Hepatocyte (in vitro differentiated cells): ENCODE data around the gene HPS5. TPM values are rescaled to one million over a fixed set of nuclear protein-coding genes. Genes with fewer than 3 reads are reported as not detected.

Experiments used
- DNase-seq: peaks from one replicate; pipeline ENCODE4 v3.0.0-alpha.2; 2016; ENCODE audit warnings: low spot score
- H2AFZ ChIP-seq: fragments of 200-600 bp; sonication (generic); 2 replicates; pipeline ENCODE4 v1.6.0; 2016; ENCODE audit warnings: antibody characterized with exemption, mild to moderate bottlenecking
- H3K27ac ChIP-seq: fragments of 200-600 bp; sonication (generic); 2 replicates; pipeline ENCODE4 v1.5.1; 2016; ENCODE audit warnings: mild to moderate bottlenecking
- H3K27me3 ChIP-seq: fragments of 200-600 bp; sonication (generic); 2 replicates; pipeline ENCODE4 v1.6.1; 2016
- H3K36me3 ChIP-seq: fragments of 200-600 bp; sonication (generic); replicated peaks from 2 replicates; pipeline ENCODE4 v1.5.1; 2016; ENCODE audit warnings: low read depth; ENCODE audit not compliant: insufficient read depth
- H3K4me1 ChIP-seq: fragments of 200-600 bp; sonication (generic); 2 replicates; pipeline ENCODE4 v1.5.1; 2016; ENCODE audit warnings: mild to moderate bottlenecking, moderate library complexity; ENCODE audit not compliant: insufficient read depth
- H3K4me2 ChIP-seq: fragments of 200-600 bp; sonication (generic); 2 replicates; pipeline ENCODE4 v1.6.0; 2016
- H3K4me3 ChIP-seq: fragments of 200-600 bp; sonication (generic); 2 replicates; pipeline ENCODE4 v1.5.1; 2016; ENCODE audit warnings: mild to moderate bottlenecking
- H3K79me2 ChIP-seq: fragments of 200-600 bp; sonication (generic); 2 replicates; pipeline ENCODE4 v1.6.0; 2017; ENCODE audit warnings: mild to moderate bottlenecking
- H3K9me2 ChIP-seq: fragments of 200-600 bp; sonication (generic); replicated peaks from 2 replicates; pipeline ENCODE4 v1.6.0; 2017; ENCODE audit warnings: mild to moderate bottlenecking; ENCODE audit not compliant: insufficient read depth
- H3K9me3 ChIP-seq: fragments of 200-600 bp; sonication (generic); 2 replicates; pipeline ENCODE4 v1.5.1; 2016; ENCODE audit warnings: low read depth, mild to moderate bottlenecking
- H4K20me1 ChIP-seq: fragments of 200-600 bp; sonication (generic); 2 replicates; pipeline ENCODE4 v1.6.0; 2016; ENCODE audit warnings: mild to moderate bottlenecking; ENCODE audit not compliant: insufficient read depth, poor library complexity, severe bottlenecking
- EZH2 ChIP-seq: fragments of 200-600 bp; sonication (generic); IDR thresholded peaks from 2 replicates; pipeline ENCODE4 v1.6.1; 2016; ENCODE audit warnings: antibody characterized with exemption, mild to moderate bottlenecking, borderline replicate concordance
- EZH2phosphoT487 ChIP-seq: fragments of 200-600 bp; sonication (generic); IDR thresholded peaks from one replicate; pipeline ENCODE4 v1.6.1; 2018; ENCODE audit warnings: antibody characterized with exemption, mild to moderate bottlenecking, low read depth, moderate library complexity; ENCODE audit not compliant: unreplicated experiment, severe bottlenecking
- WGBS: methylation state at CpG from one replicate; pipeline ENCODE4 v1.1.6; 2016; ENCODE audit warnings: low lambda C conversion rate; ENCODE audit errors: missing lambda C conversion rate; 5-methylcytosine and 5-hydroxymethylcytosine counted together
- polyA plus RNA-seq: library from polyadenylated mRNA; unstranded; fragments of >200 nt; fragmentation: Nextera tagmentation; extraction: Ambion mirVana; gene quantifications from 2 replicates; pipeline ENCODE4 v1.2.1, GENCODE V29; 2016
- total RNA-seq: library from RNA; depleted of rRNA; stranded (reverse); fragments of >200 nt; gene quantifications from 2 replicates; pipeline ENCODE4 v1.2.3, GENCODE V29; 2014
- TF ChIP-seq, protein P1 (sequence below): fragments of 200-600 bp; sonication (generic); IDR thresholded peaks from 2 replicates; pipeline ENCODE4 v1.5.1; 2016; ENCODE audit warnings: antibody characterized with exemption, mild to moderate bottlenecking; ENCODE audit not compliant: poor library complexity

The HPS5 gene
- total and polyA plus RNA-seq, 2 experiments from 2014 or later: 10.3 to 18.0 TPM

DNA sequence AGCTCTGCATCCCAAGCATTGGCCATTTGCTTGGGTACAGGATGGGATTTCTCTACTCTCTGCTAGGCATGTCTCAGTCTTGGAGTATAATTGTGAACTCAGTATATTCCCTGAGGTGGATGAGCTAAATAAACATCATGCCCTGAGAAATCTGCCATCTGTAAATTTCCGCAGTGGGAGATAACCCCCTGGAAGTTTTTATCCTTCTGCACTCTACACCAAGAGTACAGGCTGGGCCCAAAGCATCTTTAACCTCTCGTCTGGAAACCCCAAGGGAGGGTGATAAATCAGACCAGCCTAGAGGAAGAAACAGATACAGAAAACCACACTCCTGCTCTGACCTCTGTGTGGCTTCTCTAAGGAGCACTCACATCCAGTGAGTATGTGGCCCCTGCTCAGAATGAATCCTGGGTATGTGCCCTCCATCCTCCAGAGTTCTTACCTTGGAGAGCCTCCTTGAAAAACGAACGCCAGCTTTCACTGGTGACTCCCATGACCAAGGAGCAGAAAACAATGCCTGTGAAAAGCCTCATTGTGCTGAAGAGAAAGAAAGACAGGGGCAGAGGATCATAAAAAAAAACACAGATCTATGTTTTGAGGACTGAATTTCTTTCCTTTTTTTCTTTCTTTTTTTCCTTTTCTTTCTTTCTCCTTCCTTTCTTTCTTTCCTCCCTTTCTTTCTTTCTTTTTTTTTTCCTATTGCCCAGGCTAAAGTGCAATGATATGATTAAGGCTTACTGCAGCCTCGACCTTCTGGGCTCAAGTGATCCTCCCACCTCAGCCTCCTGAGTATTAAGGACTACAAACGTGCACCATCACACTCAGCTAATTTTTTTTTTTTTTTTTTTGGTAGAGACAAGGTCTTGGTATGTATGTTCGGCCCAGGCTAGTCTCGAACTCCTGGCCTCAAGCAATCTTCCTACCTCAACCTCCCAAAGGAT, 86.3 kb downstream of the HPS5 start:
- TF ChIP-seq EZH2phosphoT487 (no peak), EZH2 (no peak)
- TF ChIP-seq, protein P1, sequence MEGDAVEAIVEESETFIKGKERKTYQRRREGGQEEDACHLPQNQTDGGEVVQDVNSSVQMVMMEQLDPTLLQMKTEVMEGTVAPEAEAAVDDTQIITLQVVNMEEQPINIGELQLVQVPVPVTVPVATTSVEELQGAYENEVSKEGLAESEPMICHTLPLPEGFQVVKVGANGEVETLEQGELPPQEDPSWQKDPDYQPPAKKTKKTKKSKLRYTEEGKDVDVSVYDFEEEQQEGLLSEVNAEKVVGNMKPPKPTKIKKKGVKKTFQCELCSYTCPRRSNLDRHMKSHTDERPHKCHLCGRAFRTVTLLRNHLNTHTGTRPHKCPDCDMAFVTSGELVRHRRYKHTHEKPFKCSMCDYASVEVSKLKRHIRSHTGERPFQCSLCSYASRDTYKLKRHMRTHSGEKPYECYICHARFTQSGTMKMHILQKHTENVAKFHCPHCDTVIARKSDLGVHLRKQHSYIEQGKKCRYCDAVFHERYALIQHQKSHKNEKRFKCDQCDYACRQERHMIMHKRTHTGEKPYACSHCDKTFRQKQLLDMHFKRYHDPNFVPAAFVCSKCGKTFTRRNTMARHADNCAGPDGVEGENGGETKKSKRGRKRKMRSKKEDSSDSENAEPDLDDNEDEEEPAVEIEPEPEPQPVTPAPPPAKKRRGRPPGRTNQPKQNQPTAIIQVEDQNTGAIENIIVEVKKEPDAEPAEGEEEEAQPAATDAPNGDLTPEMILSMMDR: no peak
- no peaks in the 10 kb centered on the region for H3K4me1 ChIP-seq
- H3K9me2 ChIP-seq: no peaks in the 10 kb centered on the region
- H3K4me2 ChIP-seq: no peak overlapping the region
- no peak overlapping the region for H2AFZ ChIP-seq
- DNase-seq: no peak
- peaks cover 18% of the 10 kb centered on the region for H3K27me3 ChIP-seq
- H3K79me2 ChIP-seq: no peaks in the 10 kb centered on the region
- H3K4me3 ChIP-seq: no peak overlapping the region
- no peaks in the 10 kb centered on the region for H3K9me3 ChIP-seq
- H3K36me3 ChIP-seq: no peaks in the 10 kb centered on the region
- no peaks in the 10 kb centered on the region for H4K20me1 ChIP-seq
- no peak overlapping the region for H3K27ac ChIP-seq
- WGBS: 62% methylated on average over 8 of the region's 8 CpGs

DNA sequence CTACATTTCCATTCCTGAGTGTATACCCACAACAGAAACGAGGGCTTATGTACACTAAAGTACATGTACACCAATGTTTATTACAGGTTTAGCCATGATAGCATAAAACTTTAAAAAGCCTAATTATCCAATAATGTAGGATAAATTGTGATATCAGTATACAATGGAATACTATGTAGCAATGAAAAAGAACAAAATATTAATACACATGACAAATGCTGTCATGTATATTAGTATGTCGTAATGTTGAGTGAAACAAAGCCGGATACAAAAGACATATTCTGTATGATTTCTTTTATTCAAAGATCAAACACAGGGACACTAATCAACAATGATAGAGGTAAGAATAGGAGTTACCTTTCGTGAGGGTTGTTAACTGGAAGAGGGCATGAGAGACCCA, 88.0 kb downstream of the HPS5 start:
- no peaks in the 10 kb centered on the region for H3K79me2 ChIP-seq
- WGBS: 92% methylated on average over 4 of the region's 4 CpGs
- H3K4me2 ChIP-seq: no peak overlapping the region
- H3K27ac ChIP-seq: no peak overlapping the region
- H3K9me2 ChIP-seq: no peaks in the 10 kb centered on the region
- H2AFZ ChIP-seq: no peak overlapping the region
- TF ChIP-seq EZH2 (no peak), EZH2phosphoT487 (no peak)
- TF ChIP-seq, protein P1: no peak
- no peaks in the 10 kb centered on the region for H4K20me1 ChIP-seq
- H3K4me1 ChIP-seq: no peaks in the 10 kb centered on the region
- H3K27me3 ChIP-seq: peaks cover 12% of the 10 kb centered on the region
- no peak for DNase-seq
- H3K9me3 ChIP-seq: no peaks in the 10 kb centered on the region
- no peak overlapping the region for H3K4me3 ChIP-seq
- H3K36me3 ChIP-seq: no peaks in the 10 kb centered on the region

DNA sequence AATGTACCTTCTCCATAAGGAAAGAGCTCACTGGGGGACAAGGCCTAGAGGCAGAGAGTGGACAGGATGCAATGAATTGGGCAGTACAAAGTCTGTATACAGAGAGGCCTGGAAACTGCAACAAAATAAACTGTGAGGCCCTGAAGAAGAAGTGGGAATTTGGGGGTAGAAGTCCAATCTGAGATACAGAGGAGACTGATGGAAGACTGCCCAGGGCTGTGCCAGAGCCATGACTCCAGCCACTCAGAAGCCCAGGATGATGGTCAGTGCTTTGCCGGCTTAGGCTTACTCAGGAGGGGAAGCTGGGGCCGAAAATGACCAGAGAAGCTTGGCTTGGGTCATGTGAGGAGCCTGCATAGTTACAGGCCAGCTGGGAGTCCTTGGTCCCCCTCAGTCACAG, 91.1 kb downstream of the HPS5 start:
- WGBS: 93% methylated on average over 2 of the region's 2 CpGs
- H3K36me3 ChIP-seq: no peaks in the 10 kb centered on the region
- DNase-seq: no peak
- no peak overlapping the region for H3K4me3 ChIP-seq
- H3K79me2 ChIP-seq: no peaks in the 10 kb centered on the region
- H3K4me1 ChIP-seq: no peaks in the 10 kb centered on the region
- H3K4me2 ChIP-seq: no peak overlapping the region
- TF ChIP-seq EZH2: no peak
- TF ChIP-seq, protein P1: no peak
- TF ChIP-seq EZH2phosphoT487: no peak
- no peak overlapping the region for H3K27ac ChIP-seq
- H2AFZ ChIP-seq: no peak overlapping the region
- no peaks in the 10 kb centered on the region for H3K9me2 ChIP-seq
- no peaks in the 10 kb centered on the region for H3K27me3 ChIP-seq
- H4K20me1 ChIP-seq: no peaks in the 10 kb centered on the region
- no peaks in the 10 kb centered on the region for H3K9me3 ChIP-seq
